IgD-negative memory B cell (primary cell): Measurements from ENCODE around the gene EXOG. TPM values are rescaled to one million over a fixed set of nuclear protein-coding genes. Genes with fewer than 3 reads are reported as not detected.

Experiments used
- H3K27ac Mint-ChIP-seq, 3 donors: one replicate each; pipeline ENCODE4 v1.8.0; 2020 to 2022; ENCODE audit warnings: mild to moderate bottlenecking in 3 of 3, mixed read lengths in 3 of 3, moderate library complexity in 1 of 3
- H3K27me3 Mint-ChIP-seq: one replicate; pipeline ENCODE4 v1.8.0; 2021; ENCODE audit warnings: mixed read lengths
- H3K36me3 Mint-ChIP-seq: one replicate; pipeline ENCODE4 v1.8.0; 2020; ENCODE audit warnings: mild to moderate bottlenecking, mixed read lengths
- H3K4me1 Mint-ChIP-seq, 3 donors: one replicate each; pipeline ENCODE4 v1.8.0; 2020 to 2022; ENCODE audit warnings: mixed read lengths in 3 of 3, mild to moderate bottlenecking in 1 of 3
- H3K4me3 Mint-ChIP-seq, 4 donors: one replicate each; pipeline ENCODE4 v1.8.0; 2020 to 2022; ENCODE audit warnings: mild to moderate bottlenecking in 4 of 4, mixed read lengths in 4 of 4, moderate library complexity in 3 of 4
- H3K9me3 Mint-ChIP-seq, 3 donors: one replicate each; pipeline ENCODE4 v1.8.0; 2020 to 2021; ENCODE audit warnings: mixed read lengths in 3 of 3, mild to moderate bottlenecking in 1 of 3
- polyA plus RNA-seq: library from polyadenylated mRNA; unstranded; fragments of 300-500 nt; fragmentation: Illumina TruSeq; gene quantifications from one replicate; pipeline ENCODE4 v1.2.3, GENCODE V29; 2021

EXOG gene
- polyA plus RNA-seq, 1 donor from 2014 or later, result 13.6 TPM

DNA sequence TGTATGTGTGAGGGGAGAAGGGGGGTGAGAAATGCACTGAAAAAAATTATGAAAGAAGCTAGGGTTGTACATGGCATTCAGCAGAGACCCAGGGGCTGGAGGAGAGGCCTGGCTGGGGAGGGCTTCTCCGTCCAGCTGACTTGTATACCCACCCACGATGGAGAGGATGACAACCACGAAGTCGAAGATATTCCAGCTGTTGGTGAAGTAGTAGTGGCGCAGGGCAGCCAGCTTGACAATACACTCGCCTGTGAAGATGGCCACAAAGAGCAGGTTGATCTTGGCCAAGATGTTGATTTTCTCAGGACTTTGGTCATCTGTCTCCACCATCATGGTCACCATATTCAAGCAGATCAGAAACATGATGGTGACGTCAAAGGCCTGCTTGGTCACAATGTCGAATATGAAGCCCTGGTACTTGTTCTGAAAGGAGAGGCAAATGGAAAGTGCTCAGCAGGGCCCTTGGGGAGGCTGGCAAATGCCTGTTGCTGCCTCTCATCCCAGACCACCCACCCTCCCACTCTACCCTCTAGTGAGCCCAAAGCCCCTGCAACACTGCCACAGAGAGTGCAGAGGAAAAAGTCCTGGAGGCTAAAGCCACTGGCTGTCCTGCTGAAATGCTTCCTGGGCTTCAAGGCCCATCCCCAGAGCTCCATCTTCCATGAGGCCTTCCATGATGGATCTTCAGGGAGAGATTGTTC is 58.1 kb downstream of the EXOG start:
- Mint-ChIP-seq H3K4me3 (no peak overlapping the region), H3K4me1 (no peaks in the 10 kb centered on the region), H3K27ac (no peak overlapping the region), H3K36me3 (no peaks in the 10 kb centered on the region), H3K9me3 (peaks cover 2 to 16% (median 2%) of the 10 kb centered on the region in 3 donors), H3K27me3 (peaks cover 4% of the 10 kb centered on the region)

DNA sequence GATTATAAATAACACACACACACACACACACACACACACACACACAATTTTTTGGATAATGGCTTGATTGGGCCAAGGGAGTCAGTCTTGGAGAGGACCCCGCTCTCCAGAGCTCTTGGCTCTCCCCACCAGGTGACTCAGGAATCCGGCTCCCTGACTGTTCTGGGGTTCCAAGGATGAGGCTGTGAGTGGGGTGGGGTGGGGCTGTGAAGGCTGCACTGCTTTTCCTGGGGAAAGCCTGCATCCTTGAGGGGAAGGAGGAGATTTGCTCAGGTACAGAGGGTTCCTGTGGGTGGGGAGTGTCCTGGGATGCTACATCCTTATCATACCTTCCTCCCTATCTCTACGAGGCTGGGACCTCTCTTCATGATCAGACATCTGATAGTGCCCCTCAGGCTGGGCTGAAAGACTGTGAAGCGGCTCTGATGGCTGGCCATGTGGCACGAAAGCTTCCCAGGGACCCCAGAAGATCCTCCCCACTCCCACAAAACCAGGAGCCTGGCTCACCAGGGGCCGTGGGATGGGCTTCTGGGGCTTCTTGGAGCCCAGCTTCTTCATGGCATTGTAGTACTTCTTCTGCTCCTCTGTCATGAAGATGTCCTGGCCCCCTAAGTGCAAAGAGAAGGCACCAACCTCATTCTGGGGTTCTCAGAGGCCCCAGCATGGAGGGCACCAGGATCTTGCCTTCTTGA is 59.2 kb downstream of the EXOG start:
- H3K4me3 Mint-ChIP-seq, result no peak overlapping the region
- no peak overlapping the region for H3K27ac Mint-ChIP-seq
- peaks cover 2 to 16% (median 2%) of the 10 kb centered on the region in 3 donors for H3K9me3 Mint-ChIP-seq
- H3K4me1 Mint-ChIP-seq, result no peaks in the 10 kb centered on the region
- peaks cover 6% of the 10 kb centered on the region for H3K27me3 Mint-ChIP-seq
- no peaks in the 10 kb centered on the region for H3K36me3 Mint-ChIP-seq

DNA sequence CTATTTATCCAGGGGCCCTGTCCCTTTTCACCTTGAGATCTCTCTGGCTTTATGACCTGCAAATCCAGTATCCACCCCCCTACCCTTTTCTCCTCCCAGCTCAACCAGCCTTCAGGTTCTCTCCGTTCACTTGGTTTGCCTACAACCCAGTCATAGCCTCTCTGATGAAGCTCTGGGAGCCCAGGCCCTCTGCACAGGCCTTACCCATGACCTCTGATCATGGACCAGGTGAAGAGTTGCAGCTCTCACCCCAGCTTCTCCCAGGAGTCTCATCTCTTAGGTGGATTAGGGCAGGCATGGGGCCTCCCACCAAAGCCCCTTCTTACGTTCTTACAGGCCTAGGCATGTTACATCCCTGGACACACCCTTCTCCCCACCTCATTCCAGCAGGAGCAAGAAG is 59.8 kb downstream of the EXOG start:
- H3K27me3 Mint-ChIP-seq, result peaks cover 7% of the 10 kb centered on the region
- no peak overlapping the region for H3K4me3 Mint-ChIP-seq
- H3K36me3 Mint-ChIP-seq, result no peaks in the 10 kb centered on the region
- H3K9me3 Mint-ChIP-seq, result peaks cover 2 to 13% (median 2%) of the 10 kb centered on the region in 3 donors
- no peaks in the 10 kb centered on the region for H3K4me1 Mint-ChIP-seq
- no peak overlapping the region for H3K27ac Mint-ChIP-seq

DNA sequence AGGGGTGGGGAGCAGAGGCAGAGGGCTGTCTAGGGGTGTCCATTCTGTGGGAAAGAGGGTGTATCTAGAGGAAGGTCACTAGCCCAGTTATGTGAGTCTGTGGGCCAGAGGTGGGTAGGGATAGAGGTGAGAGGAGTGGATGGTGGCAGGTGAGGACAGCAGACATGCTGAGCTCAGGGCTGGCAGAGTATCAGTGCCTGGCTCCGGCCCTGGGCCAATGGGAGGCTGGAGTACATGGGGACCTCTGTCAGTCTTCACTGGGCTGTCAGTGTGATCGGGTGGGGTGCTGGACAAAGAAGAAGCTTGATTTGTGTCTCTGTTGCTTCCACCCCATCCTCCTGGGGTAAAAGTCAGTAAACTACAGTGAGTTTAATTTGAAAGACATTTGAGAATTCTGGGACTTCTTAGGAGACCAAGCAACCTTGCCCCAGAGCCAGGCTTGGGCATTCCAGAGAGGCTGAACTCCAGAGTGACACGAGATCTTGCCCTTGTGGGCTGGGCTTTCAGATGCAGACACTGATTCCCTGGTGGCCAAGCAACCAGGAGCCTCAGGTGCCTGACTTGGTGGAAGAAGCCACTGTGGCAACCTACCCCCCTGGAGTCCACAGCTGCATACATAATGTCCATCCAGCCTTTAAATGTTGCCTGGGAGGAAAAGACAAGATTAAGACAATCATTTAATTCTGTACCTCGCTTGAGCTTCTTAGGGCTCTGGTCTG is 60.7 kb downstream of the EXOG start:
- Mint-ChIP-seq H3K27me3 (peaks cover 7% of the 10 kb centered on the region), H3K27ac (no peak overlapping the region), H3K36me3 (no peaks in the 10 kb centered on the region), H3K9me3 (peaks cover 0 to 9% (median 2%) of the 10 kb centered on the region in 3 donors), H3K4me1 (no peaks in the 10 kb centered on the region), H3K4me3 (no peak overlapping the region)

DNA sequence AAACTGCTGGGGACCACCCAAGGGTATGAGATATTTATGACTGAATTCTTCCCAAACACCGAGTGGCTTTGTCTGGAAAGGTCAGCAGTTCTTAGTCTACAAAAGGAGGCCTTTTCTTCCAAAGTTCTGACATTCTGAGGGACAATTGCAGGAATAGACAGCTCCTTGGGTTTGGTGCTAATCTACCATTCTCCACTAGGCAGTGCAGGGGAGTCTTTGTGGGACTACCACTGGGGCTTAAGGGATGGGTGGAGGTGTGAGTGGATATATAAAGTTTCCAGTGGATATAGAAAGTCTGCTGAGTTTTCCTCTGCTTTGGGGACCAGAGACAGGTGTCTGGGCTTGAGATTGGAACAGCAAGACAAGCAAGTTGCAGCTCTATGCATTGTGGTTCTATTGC is 62.7 kb downstream of the EXOG start:
- H3K4me3 Mint-ChIP-seq, result no peak overlapping the region
- no peaks in the 10 kb centered on the region for H3K36me3 Mint-ChIP-seq
- no peak overlapping the region for H3K27ac Mint-ChIP-seq
- peaks cover 0 to 2% (median 0%) of the 10 kb centered on the region in 3 donors for H3K4me1 Mint-ChIP-seq
- peaks cover 0 to 6% (median 0%) of the 10 kb centered on the region in 3 donors for H3K9me3 Mint-ChIP-seq
- H3K27me3 Mint-ChIP-seq, result peaks cover 7% of the 10 kb centered on the region

DNA sequence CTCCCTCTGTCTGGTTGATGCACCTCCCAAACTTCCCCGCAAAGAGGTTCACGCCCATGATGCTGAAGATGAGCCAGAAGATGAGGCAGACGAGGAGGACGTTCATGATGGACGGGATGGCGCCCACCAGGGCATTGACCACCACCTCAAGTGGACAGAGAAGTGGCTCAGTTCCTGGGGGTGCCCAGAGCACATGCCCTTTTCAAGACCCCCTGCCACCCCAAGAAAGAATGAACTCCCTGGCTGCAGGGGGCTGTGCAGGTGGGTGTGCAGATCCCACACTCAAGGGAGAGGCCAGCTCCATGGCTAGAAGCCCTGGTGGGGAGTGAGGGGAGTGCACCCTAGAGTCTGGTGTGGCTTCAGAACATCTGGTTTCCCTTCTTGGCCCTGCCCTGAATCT is 64.1 kb downstream of the EXOG start:
- no peak overlapping the region for H3K4me3 Mint-ChIP-seq
- H3K36me3 Mint-ChIP-seq, result no peaks in the 10 kb centered on the region
- H3K27ac Mint-ChIP-seq, result no peak overlapping the region
- H3K27me3 Mint-ChIP-seq, result peaks cover 7% of the 10 kb centered on the region
- peaks cover 0 to 2% (median 0%) of the 10 kb centered on the region in 3 donors for H3K9me3 Mint-ChIP-seq
- peaks cover 0 to 2% (median 0%) of the 10 kb centered on the region in 3 donors for H3K4me1 Mint-ChIP-seq

DNA sequence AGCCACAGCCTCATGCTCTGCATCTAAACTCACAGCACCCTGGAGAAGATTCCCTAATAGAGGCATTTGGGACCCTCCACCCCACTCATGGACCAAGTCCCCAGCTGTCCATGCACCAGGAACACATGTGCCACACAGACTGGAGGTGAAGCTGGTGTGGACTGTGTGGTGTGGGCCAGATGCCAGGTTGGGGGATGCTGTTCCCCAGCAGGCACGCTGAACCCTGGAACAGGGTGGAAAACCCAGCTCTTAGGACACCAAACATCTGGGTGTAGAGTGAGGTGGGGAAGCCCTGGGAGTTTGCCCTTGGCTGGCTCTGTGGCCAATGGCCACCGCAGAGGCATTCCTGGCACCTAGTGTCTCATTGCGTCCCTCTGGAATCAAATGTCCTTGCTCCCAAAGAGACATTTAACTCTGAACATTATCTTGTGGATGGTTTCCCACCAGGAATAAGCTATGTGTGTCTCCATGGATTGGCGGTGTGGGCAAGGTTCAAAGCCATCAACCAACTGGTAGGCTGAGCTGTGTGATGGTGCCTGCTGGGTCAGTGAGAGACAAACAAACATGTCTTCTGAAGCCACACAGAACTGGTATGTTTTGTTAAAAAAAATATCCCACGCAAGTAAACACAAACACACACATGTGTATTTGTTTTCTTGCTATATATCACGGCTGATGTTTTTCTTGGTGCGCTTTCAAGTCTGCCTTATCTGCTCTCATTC is 65.0 kb downstream of the EXOG start:
- Mint-ChIP-seq H3K9me3 (peaks cover 0 to 3% (median 0%) of the 10 kb centered on the region in 3 donors), H3K4me3 (no peak overlapping the region), H3K4me1 (peaks cover 0 to 2% (median 0%) of the 10 kb centered on the region in 3 donors), H3K27me3 (peaks cover 3% of the 10 kb centered on the region), H3K27ac (peak overlapping the region in 1 of 3 donors; percentile 48), H3K36me3 (no peaks in the 10 kb centered on the region)

DNA sequence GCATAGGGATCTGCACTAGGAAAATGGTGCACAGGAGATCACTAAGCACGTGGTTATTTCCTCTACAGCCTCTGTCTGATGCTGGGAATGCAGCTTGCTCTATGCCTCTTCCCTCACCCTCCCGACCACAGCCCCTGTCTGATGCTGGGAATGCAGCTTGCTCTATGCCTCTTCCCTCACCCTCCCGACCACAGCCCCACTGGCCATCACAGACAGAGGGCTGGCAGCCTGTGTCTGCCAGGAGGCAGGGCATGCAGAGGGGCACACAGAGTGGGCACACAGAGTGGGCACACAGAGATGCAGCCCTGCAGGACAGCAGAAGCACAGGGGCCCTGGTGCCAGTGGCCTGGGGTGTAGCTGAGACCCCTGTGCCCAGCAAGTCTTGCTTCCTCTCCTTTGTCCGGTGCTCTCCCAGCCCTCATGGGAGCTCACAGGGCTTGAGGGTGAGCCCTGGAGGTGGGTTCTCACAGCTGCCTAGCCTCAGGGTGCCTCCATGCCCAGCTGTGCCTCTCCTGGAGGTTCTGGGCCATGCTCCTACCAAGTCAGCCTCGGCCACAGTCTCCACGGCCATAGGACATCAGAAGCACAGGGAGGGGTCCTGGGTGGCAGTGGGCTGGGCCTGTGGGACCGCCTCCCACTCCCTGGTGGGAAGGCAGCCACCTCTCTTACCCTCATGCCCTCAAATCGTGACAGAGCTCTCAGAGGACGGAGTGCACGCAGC is 65.8 kb downstream of the EXOG start:
- Mint-ChIP-seq H3K9me3 (peaks cover 0 to 3% (median 0%) of the 10 kb centered on the region in 3 donors), H3K27ac (peak overlapping the region in 1 of 3 donors; percentile 48), H3K4me1 (peaks cover 0 to 2% (median 0%) of the 10 kb centered on the region in 3 donors), H3K4me3 (no peak overlapping the region), H3K27me3 (peaks cover 3% of the 10 kb centered on the region), H3K36me3 (no peaks in the 10 kb centered on the region)

DNA sequence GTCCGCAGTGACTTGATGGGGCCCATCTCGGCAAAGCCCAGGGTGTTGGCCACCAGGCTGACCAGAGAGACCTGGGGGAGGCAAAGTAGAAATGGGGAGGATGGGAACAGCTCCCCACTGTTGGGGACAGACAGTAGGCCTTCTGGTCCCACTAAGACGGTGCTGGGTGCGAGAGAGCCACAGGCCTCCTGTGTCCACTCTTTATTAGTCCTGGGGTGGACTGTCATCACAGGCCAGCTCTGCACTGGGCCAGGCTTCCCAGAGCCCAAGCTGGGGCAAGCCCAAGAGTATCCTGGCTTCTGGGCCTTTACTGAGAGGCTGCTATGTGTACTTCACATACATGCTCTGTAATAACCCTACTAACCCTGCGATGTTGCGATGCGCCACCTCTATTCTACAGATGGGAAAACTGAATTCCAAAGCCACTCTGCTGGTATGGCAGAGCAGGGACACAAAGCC is 66.4 kb downstream of the EXOG start:
- Mint-ChIP-seq H3K4me3 (no peak overlapping the region), H3K27me3 (peaks cover 3% of the 10 kb centered on the region), H3K9me3 (peaks cover 0 to 3% (median 0%) of the 10 kb centered on the region in 3 donors), H3K27ac (no peak overlapping the region), H3K36me3 (no peaks in the 10 kb centered on the region), H3K4me1 (peaks cover 0 to 2% (median 0%) of the 10 kb centered on the region in 3 donors)

DNA sequence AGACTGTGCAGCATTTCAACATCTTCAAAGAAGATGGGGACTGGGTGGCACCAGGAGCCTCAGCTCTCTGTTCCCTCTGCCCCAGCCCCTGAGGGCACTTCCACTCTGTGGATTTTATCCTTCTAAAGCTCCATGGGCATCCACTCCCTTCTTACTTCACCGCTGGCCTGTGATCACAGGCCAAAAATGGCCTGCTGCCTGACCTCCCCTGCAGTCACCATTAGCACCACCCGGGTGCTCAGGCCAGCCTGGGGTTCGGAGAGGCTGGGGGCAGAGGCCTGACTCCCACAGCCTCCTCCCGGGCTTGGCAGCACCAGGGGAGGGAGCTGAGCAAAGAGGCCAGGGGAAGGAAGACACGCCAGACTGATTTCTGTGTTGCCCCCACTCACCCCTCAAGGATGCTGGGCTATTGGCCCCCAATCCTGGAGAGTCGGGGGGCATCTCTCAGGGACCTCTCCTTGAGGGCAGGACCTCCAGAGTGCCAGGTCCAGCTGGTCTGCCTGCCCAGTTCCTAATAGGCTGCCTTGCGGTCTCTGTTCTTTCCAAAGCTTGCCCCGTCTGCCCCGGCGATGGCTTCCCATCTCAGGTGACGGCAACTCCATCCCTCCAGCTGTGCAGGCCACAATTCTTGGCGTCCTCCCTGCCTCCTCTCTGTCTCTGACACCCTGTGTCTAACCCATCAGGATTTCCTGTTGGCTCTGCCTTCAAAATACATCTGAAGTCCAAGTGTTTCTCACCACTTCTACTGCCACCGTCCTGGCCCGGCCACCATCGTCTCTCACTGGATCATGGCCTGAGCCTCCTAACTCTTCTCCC is 67.1 kb downstream of the EXOG start:
- peaks cover 0 to 3% (median 0%) of the 10 kb centered on the region in 3 donors for H3K9me3 Mint-ChIP-seq
- peak overlapping the region in 2 of 3 donors; percentile 14 to 27 for H3K27ac Mint-ChIP-seq
- peaks cover 0 to 2% (median 0%) of the 10 kb centered on the region in 3 donors for H3K4me1 Mint-ChIP-seq
- H3K36me3 Mint-ChIP-seq, result no peaks in the 10 kb centered on the region
- H3K27me3 Mint-ChIP-seq, result peaks cover 3% of the 10 kb centered on the region
- H3K4me3 Mint-ChIP-seq, result no peak overlapping the region

DNA sequence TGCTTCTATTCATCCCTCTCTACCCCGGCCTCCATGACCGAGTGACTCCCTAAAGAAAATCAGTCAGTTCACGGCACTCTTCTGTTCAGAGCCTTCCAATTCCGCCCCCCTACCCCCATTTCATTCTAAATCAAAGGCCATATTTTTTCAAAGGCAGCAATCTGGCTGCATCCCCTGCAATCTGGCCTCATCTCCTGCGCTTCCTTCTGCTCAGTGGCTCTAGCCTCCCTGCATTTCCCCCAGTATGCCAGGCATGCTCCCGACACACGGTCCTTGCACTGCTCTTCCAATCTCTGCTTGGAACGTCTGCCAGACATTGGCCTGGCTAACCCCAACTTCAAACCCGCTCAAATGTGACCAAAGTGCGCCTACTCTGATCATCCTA is 67.7 kb downstream of the EXOG start:
- peaks cover 3% of the 10 kb centered on the region for H3K27me3 Mint-ChIP-seq
- H3K9me3 Mint-ChIP-seq, result peaks cover 0 to 3% (median 0%) of the 10 kb centered on the region in 3 donors
- H3K4me1 Mint-ChIP-seq, result peaks cover 0 to 2% (median 0%) of the 10 kb centered on the region in 3 donors
- H3K36me3 Mint-ChIP-seq, result no peaks in the 10 kb centered on the region
- peak overlapping the region in 1 of 4 donors; percentile 26 for H3K4me3 Mint-ChIP-seq
- peak overlapping the region in 2 of 3 donors; percentile 14 to 27 for H3K27ac Mint-ChIP-seq

DNA sequence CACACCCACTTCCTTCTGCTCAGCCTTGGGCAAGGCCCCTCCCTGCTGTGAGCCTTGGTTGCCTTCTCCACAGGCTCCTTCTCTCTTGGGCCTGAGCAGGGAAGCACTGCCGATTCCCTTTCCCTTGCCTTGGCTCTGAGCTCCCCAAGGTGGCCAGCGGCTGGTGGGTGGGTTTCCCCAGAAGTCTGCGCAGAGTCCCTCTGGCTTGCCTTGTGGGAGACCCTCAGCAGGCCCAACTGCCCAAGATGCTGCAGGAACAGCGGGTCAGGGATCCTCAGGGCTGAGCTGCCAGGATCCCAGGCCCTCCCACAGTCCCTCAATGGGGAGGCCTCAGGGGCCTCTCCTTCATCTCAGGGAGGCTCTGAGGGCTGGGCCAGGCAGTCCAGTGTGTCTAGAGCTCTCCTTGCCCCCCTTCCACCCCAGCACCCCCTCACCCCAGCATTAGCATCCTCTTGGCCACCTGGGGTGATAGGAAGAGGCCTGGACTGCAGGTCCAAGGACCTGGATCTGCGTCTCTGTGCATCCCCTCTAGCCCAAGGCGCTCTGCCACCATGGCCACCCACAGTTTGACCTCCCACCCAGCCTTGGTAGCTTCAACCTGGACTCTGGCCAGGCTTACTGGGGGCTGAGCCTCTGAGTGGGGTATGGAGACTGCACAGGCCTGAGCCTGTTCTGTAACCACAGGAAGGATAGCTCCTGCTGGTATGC is 68.6 kb downstream of the EXOG start:
- Mint-ChIP-seq H3K4me3 (no peak overlapping the region), H3K27ac (no peak overlapping the region), H3K27me3 (peaks cover 3% of the 10 kb centered on the region), H3K36me3 (no peaks in the 10 kb centered on the region), H3K9me3 (peaks cover 0 to 3% (median 0%) of the 10 kb centered on the region in 3 donors), H3K4me1 (peaks cover 0 to 2% (median 0%) of the 10 kb centered on the region in 3 donors)
